Measurements from ENCODE around the gene R3HDM2. TPM values are rescaled to one million over a fixed set of nuclear protein-coding genes. Genes with fewer than 3 reads are reported as not detected.

Gene R3HDM2
- total and polyA plus RNA-seq, 4 donors = 7.4 to 28.9 (median 15.1) TPM

- TF ChIP-seq FOXA2 (IDR thresholded peaks at IDR 0.05) (no peak), FOXA1 (IDR thresholded peaks at IDR 0.05) (no peak), JUND (IDR thresholded peaks at IDR 0.05) (no peak), RAD21 (IDR thresholded peaks at IDR 0.05) (no peak), ZBTB33 (IDR thresholded peaks at IDR 0.05) (no peak), YY1 (IDR thresholded peaks at IDR 0.05) (no peak), SP1 (IDR thresholded peaks at IDR 0.05) (no peak), NR2F2 (IDR thresholded peaks at IDR 0.05) (no peak), RXRA (IDR thresholded peaks at IDR 0.05) (no peak), TAF1 (conservative IDR thresholded peaks at IDR 0.05) (no peak), ATF3 (IDR thresholded peaks at IDR 0.05) (no peak), MAX (IDR thresholded peaks at IDR 0.05) (no peak), GABPA (IDR thresholded peaks at IDR 0.05 in 1 of 2, conservative IDR thresholded peaks at IDR 0.05 in 1 of 2) (no peak), REST (IDR thresholded peaks at IDR 0.05) (no peak), EGR1 (IDR thresholded peaks at IDR 0.05; ENCODE audit: low read depth in 2 of 2) (no peak), HNF4G (IDR thresholded peaks at IDR 0.05) (no peak), HNF4A (conservative IDR thresholded peaks at IDR 0.05) (no peak)
- Histone ChIP-seq H3K4me1 (ENCODE audit: control insufficient read depth in 4 of 4, insufficient read depth in 4 of 4, low read length in 3 of 4) (peaks cover 0 to 1% (median 0%) of the 10 kb centered on the region in 4 donors), H3K4me3 (ENCODE audit: low read depth in 1 of 3, low read length in 3 of 3) (no peak overlapping the region), H3K36me3 (ENCODE audit: control insufficient read depth in 4 of 4, insufficient read depth in 3 of 4, low read depth in 1 of 4, low read length in 3 of 4) (peaks cover 14 to 44% (median 41%) of the 10 kb centered on the region in 4 donors), H3K27ac (ENCODE audit: low read depth in 1 of 2, low read length in 2 of 2) (no peak overlapping the region), H3K27me3 (ENCODE audit: control insufficient read depth in 4 of 4, insufficient read depth in 4 of 4, low read length in 3 of 4) (no peaks in the 10 kb centered on the region), H3K9ac (ENCODE audit: low read depth in 1 of 2, low read length in 2 of 2) (no peak overlapping the region), H3K9me3 (ENCODE audit: control insufficient read depth in 4 of 4, low read length in 3 of 4) (no peaks in the 10 kb centered on the region)
- no peak for DNase-seq (ENCODE audit: low spot score)
Observed at GRCh38 chr12:57273516-57273915, 157.3 kb downstream of the R3HDM2 start.

GRCh38 chr12:57272337-57273151, 158.3 kb downstream of the R3HDM2 start:
- Histone ChIP-seq H3K4me1 (ENCODE audit: control insufficient read depth in 4 of 4, insufficient read depth in 4 of 4, low read length in 3 of 4) (peaks cover 0 to 1% (median 0%) of the 10 kb centered on the region in 4 donors), H3K4me3 (ENCODE audit: low read depth in 1 of 3, low read length in 3 of 3) (no peak overlapping the region), H3K9ac (ENCODE audit: low read depth in 1 of 2, low read length in 2 of 2) (no peak overlapping the region), H3K27me3 (ENCODE audit: control insufficient read depth in 4 of 4, insufficient read depth in 4 of 4, low read length in 3 of 4) (no peaks in the 10 kb centered on the region), H3K9me3 (ENCODE audit: control insufficient read depth in 4 of 4, low read length in 3 of 4) (no peaks in the 10 kb centered on the region), H3K27ac (ENCODE audit: low read depth in 1 of 2, low read length in 2 of 2) (no peak overlapping the region), H3K36me3 (ENCODE audit: control insufficient read depth in 4 of 4, insufficient read depth in 3 of 4, low read depth in 1 of 4, low read length in 3 of 4) (peaks cover 14 to 50% (median 42%) of the 10 kb centered on the region in 4 donors)
- WGBS = 81% methylated on average over 7 of the region's 7 CpGs
- no peak for DNase-seq (ENCODE audit: low spot score)
- TF ChIP-seq HNF4G (IDR thresholded peaks at IDR 0.05) (no peak), RXRA (IDR thresholded peaks at IDR 0.05) (no peak), REST (IDR thresholded peaks at IDR 0.05) (no peak), JUND (IDR thresholded peaks at IDR 0.05) (no peak), ZBTB33 (IDR thresholded peaks at IDR 0.05) (no peak), HNF4A (conservative IDR thresholded peaks at IDR 0.05) (no peak), FOXA2 (IDR thresholded peaks at IDR 0.05) (no peak), NR2F2 (IDR thresholded peaks at IDR 0.05) (peak; percentile 19)

Data from liver (tissue), 9 donors.